IPS DF 6.9 (cell line): ENCODE measurements around the gene UPK3BL2.
"Not testable (repeated sequence)": the region's sequence is repeated elsewhere in the genome, so short reads cannot be mapped to it uniquely, and the experiment has no call there.

ENCODE experiments used
- DNase-seq: peaks from one replicate; pipeline ENCODE4 v3.0.0-alpha.2; 2013; ENCODE audit warnings: low read depth, low spot score
- H3K27ac ChIP-seq: one replicate; pipeline ENCODE4 v1.5.1; 2013; ENCODE audit warnings: low read length, control low read depth
- H3K27me3 ChIP-seq: 2 replicates; pipeline ENCODE4 v1.6.1; 2013; ENCODE audit warnings: mild to moderate bottlenecking, low read length; ENCODE audit not compliant: control insufficient read depth, insufficient read depth
- H3K36me3 ChIP-seq: 2 replicates; pipeline ENCODE4 v1.6.1; 2013; ENCODE audit warnings: low read length; ENCODE audit not compliant: control insufficient read depth, insufficient read depth
- H3K4me1 ChIP-seq: 2 replicates; pipeline ENCODE4 v1.6.1; 2013; ENCODE audit warnings: low read length; ENCODE audit not compliant: control insufficient read depth, insufficient read depth
- H3K4me3 ChIP-seq: 2 replicates; pipeline ENCODE4 v1.5.1; 2013; ENCODE audit warnings: mild to moderate bottlenecking, low read length
- H3K9me3 ChIP-seq: 2 replicates; pipeline ENCODE4 v1.6.1; 2013; ENCODE audit warnings: low read length, inconsistent platforms; ENCODE audit not compliant: control insufficient read depth, insufficient read depth
- WGBS: extraction: QIAGEN DNeasy Blood & Tissue Kit; methylation state at CpG from one replicate; pipeline ENCODE4 v1.1.7; 2013; ENCODE audit warnings: mixed read lengths, missing lambda C conversion rate; ENCODE audit not compliant: insufficient read length, insufficient coverage; 5-methylcytosine and 5-hydroxymethylcytosine counted together

The UPK3BL2 gene, protein sequence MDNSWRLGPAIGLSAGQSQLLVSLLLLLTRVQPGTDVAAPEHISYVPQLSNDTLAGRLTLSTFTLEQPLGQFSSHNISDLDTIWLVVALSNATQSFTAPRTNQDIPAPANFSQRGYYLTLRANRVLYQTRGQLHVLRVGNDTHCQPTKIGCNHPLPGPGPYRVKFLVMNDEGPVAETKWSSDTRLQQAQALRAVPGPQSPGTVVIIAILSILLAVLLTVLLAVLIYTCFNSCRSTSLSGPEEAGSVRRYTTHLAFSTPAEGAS

DNA sequence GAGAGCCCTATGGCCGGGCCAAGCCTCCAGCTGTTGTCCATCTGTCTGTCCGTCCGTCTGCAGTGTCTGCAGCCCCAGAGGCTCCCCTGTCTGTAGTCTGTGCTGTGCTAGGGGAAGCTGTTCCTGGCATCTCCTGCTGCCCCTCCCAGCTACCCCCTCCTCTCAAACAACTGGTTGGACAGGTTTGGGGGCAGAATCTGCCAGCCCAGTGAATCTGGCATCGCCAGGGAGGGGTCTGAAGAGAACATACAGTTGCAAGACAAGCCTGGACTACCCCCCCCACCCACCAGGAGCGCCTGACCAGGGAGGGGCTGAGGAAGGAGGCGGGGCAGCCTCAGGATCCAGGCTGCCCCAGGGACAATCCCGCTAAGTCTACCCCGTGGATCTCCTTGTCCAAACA, at the start of gene UPK3BL2:
TSS of gene UPK3BL2 (minus strand) at position 101 of the 400 bp plus-strand sequence. CDS start at position 41, 60 bp downstream.
- not testable (repeated sequence) for H3K27me3 ChIP-seq, DNase-seq, H3K4me1 ChIP-seq, H3K36me3 ChIP-seq, H3K9me3 ChIP-seq, H3K27ac ChIP-seq, H3K4me3 ChIP-seq
- WGBS, result no CpG with 5 or more reads among the region's 8 CpGs

DNA sequence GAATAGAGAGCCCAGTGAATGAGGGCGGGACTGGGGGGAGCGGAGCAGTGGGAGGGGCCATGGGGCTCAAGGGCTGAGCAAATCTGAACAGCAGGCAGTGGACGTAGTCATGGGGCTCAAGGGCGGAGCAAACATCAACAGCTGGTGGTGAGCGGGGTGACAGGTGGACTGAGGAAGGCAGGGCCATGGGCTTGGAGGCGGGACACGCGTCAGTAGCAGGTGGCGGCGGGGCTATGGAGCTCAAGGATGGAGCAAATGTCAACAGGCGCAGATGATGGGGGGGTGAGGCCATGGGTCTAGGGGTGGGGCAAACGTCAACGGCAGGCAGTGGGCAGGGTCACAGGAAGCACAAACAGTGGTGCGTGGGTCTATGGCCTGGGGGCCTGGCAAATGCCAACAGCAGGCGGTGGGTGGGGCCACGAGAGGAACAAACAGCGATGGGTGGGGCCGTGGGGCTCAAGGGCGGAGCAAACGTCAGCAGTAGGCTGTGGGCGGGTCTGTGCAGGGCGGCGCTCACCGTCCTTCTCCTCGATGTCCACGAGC, 49.1 kb upstream of the UPK3BL2 start:
- H3K4me1 ChIP-seq, H3K27me3 ChIP-seq, H3K9me3 ChIP-seq, H3K27ac ChIP-seq, H3K4me3 ChIP-seq, DNase-seq, H3K36me3 ChIP-seq: not testable (repeated sequence)
- WGBS, result no CpG with 5 or more reads among the region's 26 CpGs

DNA sequence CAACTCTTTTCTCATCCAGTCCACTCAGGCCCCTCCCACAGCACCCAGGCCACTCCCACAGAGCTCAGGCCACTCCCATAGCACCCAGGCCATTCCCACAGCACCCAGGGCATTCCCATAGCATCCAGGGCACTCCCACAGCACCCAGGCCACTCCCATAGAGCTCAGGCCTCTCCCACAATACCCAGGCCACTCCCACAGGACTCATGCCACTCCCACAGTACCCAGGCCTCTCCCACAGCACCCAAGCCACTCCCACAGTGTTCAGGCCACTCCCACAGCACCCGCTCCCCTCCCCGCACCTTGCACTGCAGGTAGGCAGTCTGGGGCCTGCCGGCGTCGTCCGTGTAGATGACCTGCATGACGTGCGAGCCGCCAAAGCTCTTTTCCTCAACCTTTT, 46.4 kb upstream of the UPK3BL2 start:
- not testable (repeated sequence) for H3K9me3 ChIP-seq, H3K36me3 ChIP-seq, DNase-seq, H3K27me3 ChIP-seq, H3K27ac ChIP-seq, H3K4me3 ChIP-seq, H3K4me1 ChIP-seq
- WGBS, result no CpG with 5 or more reads among the region's 9 CpGs

DNA sequence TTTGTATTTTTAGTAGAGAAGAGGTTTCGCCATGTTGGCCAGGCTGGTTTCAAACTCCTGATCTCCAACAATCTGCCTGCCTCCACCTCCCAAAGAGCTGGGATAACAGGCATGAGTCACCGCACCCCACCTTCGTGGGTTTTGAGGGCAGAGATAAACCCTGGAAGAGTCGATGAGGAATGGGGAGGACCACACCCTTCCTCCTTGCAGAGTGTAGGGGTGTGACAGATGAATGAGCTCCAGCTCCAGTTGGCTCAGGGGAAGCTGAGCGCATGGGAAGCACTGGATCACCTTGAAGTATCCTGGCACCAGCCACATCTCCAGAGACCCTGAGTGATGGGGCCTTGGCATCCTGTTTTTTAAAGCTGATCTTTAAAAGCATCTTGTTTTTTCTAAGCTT, 40.0 kb upstream of the UPK3BL2 start:
- H3K27ac ChIP-seq, result not testable (repeated sequence)

DNA sequence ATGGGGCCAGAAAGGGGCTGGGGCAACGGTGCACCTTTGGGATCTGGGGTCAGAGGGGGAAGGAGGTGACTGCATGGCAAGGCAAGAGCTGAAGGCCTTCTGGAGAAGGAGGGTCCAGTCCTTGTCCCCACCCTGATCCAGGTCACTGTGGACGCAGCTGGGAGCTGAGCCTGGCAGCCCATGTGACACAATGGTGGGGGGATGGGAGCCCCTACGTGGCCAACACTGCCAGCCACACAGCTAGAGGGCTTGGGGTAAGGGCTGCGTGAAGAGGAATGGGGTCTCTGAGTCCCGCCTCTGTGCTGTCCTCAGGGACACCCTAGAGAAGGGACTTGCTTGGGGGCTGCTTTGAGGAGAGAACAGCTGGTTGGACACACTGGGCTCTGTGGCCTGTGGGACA, 38.2 kb upstream of the UPK3BL2 start:
- no CpG with 5 or more reads among the region's 5 CpGs for WGBS
- not testable (repeated sequence) for H3K4me3 ChIP-seq, H3K27me3 ChIP-seq, DNase-seq, H3K4me1 ChIP-seq, H3K36me3 ChIP-seq, H3K9me3 ChIP-seq, H3K27ac ChIP-seq

More for the DNA sequence above, 40.0 kb upstream of the UPK3BL2 start:
- not testable (repeated sequence) for H3K4me1 ChIP-seq, H3K4me3 ChIP-seq, DNase-seq, H3K9me3 ChIP-seq, H3K27me3 ChIP-seq, H3K36me3 ChIP-seq
- no CpG with 5 or more reads among the region's 5 CpGs for WGBS

DNA sequence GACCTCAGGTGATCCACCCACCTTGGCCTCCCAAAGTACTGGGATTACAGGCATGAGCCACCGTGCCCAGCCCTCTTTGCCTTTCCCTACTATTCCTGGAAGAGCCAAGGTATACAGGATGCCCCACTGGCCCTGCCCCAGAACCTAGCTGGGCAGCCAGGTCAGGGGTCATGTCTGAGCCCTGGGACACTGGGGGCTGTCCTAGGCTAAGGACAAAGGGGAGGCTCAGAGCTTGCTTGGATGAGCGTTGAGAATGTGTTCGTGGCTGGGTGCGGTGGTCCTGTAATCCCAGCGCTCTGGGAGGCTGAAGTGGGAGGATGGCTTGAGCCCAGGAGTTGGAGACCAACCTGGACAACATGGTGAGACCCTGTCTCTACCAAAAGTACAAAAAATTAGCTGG, 35.0 kb upstream of the UPK3BL2 start:
- not testable (repeated sequence) for DNase-seq, H3K36me3 ChIP-seq, H3K27ac ChIP-seq, H3K4me3 ChIP-seq, H3K9me3 ChIP-seq, H3K27me3 ChIP-seq, H3K4me1 ChIP-seq
- WGBS, result no CpG with 5 or more reads among the region's 5 CpGs

DNA sequence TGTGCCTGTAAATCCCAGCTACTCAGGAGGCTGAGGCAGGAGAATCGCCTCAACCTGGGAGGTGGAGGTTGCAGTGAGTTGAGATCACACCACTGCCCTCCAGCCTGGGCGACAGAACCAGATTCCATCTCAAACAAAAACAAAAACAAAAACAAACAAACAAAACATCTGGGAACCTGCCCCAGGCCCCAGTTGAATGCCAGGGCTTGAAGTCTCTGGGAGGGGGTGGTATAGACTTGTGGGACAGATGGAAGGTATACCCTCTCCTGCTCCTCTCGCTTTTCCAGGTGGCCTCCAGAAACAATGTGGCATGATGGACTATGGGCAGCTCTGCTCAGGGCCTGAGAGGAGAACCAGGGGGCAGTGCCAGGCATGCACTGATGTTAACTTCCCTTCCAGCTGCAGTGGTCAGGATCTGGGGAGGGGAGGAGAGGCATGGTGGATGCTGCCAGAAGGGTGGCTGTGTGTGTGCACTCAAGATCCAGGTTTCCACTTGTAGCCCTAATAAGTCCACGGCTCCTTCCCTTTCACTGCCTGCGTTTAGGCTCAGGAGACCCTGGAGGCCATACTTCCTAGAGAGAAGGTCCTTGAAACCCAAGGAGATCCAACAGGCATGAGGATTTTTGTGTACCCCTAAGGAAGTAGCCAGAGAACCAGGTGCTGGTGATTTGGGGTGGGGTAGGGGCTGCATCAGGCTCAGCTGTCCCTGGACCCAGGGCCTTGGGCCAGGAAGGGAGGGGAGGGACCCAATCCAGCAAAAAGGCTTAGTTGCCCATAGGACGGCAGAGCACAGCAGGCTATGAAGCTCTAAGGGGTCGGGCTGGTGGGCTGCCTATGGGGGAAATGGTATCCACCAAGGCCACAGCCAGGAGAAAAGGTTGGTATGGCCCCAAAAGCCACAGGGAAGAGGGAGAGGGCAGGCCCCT, 34.1 kb upstream of the UPK3BL2 start:
- WGBS, result no CpG with 5 or more reads among the region's 7 CpGs
- not testable (repeated sequence) for H3K4me1 ChIP-seq, H3K36me3 ChIP-seq, DNase-seq, H3K4me3 ChIP-seq, H3K9me3 ChIP-seq, H3K27ac ChIP-seq, H3K27me3 ChIP-seq

DNA sequence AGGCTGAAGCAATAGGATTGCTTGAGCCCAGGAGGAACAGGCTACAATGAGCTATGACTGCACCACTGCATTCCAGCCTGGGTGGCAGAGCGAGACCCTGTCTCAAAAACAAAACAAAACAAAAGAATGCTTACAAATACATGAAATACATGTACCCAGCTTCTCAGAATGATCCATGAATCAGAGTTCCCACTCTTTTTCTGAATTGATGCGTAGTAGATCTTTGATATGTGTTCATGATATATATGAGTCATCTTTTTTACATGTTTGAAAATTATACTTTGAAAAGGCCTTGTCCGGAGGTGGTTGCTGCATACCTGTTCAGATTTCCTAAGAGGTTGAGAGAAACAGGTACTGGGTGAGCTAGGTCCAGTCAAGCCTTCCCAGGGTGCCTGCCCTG, 32.9 kb upstream of the UPK3BL2 start:
- DNase-seq, H3K4me3 ChIP-seq, H3K27ac ChIP-seq, H3K9me3 ChIP-seq, H3K4me1 ChIP-seq, H3K27me3 ChIP-seq, H3K36me3 ChIP-seq: not testable (repeated sequence)
- WGBS, result no CpG with 5 or more reads among the region's 3 CpGs

DNA sequence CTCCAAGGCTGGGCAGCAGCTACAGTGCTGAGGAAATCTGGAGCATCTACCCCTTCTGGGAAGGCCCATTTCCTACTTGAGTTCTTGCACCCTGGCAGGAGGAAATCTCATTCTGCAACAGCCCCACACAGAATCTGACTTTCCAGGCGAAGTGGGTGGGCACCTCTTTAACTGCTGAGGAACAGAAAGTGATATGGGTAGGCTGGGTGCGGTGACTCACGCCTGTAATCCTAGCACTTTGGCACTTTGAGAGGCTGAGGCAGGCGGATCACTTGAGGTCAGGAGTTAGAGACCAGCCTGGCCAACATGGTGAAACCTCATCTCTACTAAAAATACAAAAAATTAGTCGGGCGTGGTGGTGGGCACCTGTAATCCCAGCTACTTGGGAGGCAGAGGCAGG, 31.1 kb upstream of the UPK3BL2 start:
- not testable (repeated sequence) for DNase-seq, H3K36me3 ChIP-seq, H3K27me3 ChIP-seq, H3K9me3 ChIP-seq, H3K4me3 ChIP-seq, H3K4me1 ChIP-seq, H3K27ac ChIP-seq
- no CpG with 5 or more reads among the region's 6 CpGs for WGBS

DNA sequence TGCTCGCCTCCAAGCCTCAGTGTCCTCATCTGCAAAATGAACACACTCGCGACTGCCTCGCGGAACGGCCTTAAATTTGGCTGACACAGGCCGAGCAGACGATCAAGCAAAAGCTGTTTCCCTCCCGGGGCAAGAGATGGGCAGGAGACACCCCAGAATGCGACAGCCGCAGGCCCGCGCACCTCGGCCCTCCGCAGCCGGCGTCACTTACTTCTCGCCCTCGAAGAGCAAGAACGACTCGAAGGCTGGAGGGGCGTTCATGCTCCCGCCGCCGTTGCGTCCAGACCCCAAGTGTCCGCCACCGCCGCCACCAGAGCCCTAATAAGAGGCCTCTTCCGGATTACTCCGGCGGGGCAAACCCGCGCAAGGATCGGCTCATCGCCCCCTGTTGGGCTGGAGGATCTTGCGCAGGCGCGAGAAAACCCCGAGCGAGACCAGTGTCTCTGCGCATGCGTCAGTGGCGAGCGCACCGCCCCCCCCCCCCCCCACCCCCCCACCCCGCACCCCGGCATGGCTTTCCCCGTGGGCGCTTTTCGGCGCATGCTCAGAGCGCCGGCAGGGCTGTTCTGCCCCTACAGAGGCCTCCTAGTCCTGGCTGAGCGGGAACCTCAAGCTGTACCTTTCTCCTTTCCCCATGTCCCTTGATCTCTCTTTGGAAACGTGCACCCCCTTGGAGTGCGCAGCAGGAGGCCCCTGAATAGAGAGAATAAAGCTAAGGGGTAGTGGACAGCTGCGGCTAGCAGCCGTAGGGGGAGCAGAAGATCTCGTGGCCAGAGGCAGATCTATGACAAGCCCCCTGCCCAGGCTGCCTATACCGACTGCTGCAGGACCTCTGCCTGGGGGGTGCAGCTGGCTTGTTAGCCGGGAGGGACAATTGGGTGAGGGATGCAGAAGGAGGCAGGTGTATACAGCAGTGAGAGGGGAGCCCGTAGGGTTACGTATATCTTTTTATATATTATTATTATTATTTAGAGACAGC, 29.1 kb upstream of the UPK3BL2 start, which contains the start of gene POLR2J3:
TSS of gene POLR2J3 (minus strand) at position 323 of the 979 bp plus-strand sequence. CDS start at position 261, 62 bp downstream.
- peak within 1 kb of the TSS; percentile 68 for H3K4me3 ChIP-seq
- not testable (repeated sequence) for H3K9me3 ChIP-seq, H3K27ac ChIP-seq, H3K27me3 ChIP-seq, H3K36me3 ChIP-seq, H3K4me1 ChIP-seq
- peak; percentile 61 for DNase-seq
- WGBS, result no CpG with 5 or more reads among the region's 64 CpGs
